NCI-H2029 (cell line): ENCODE measurements around the gene PTCH2.
A peak's percentile ranks its signal among the peaks of the same experiment; 100 is the strongest.
"Not testable (repeated sequence)": the region's sequence is repeated elsewhere in the genome, so short reads cannot be mapped to it uniquely, and the experiment has no call there.

ENCODE experiments used
- DNase-seq: peaks from one replicate; lab custom pipeline; 2025; lab: John Stamatoyannopoulos, UW

The PTCH2 gene

DNA sequence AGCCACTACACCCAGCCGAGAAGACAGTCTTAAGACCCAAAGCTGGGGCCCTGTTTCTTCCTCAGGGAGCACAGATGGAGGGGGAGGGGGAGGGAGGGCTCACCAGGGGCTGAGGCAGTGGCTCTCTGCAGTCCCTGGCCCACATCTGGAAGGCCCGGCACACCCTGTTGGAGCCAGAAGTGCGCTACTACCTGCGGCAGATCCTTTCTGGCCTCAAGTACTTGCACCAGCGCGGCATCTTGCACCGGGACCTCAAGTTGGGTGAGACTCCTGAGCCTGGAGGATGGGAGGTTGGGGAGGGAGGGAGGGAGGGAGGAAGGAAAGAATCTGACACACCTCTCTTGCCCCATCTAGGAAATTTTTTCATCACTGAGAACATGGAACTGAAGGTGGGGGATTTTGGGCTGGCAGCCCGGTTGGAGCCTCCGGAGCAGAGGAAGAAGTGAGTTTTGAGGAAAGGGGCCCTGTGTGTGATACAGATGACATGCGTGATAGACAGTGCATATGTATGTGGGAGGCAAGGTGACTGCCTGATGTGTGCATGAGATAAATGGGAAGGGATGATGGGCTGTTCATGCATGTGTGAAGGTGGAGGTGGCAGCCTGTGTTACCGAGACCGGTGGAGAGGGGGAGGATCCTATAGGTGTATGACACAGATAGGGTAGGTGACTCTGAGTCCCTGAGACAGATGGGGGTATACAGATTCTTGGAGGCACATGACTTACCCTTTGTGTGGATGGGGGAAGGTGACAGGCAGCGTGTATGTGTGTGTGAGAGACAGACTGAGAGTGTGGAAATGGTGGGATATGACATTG lies 41.4 kb downstream of the PTCH2 start:
- DNase-seq: no peak

DNA sequence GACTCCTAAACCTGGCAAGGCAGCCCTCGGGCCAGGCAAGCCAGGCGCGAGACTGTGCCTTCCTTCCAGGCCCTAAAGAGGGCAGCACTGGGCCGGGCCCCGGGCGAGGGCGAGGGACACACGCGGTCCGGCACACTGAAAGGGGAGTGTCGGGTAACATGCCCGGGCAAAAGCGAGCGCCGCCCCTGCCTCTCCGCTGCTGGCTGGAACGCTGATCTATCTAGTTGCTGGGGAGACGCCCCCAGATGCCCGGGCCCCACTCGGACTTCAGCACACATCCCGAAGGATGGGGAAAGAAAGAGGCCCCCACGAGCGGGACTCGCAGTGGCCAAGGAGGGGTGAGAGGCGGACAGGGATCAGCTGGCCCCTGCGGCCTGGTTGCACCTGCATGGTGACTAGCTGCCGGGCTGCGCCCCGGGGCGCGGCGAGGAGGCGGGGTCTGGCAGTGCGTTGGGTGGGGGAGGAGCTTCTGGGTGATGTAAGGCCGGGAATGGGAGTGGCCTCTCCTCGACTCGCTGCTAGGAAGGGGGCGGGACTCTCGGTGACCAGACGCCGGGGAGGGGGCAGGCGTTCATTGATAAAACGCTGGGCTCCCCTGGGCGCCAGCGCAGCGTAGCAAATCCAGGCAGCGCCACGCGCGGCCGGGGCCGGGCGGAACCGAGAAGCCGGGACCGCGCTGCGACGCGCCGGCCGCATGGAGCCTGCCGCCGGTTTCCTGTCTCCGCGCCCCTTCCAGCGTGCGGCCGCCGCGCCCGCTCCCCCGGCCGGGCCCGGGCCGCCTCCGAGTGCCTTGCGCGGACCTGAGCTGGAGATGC lies 43.1 kb downstream of the PTCH2 start, which contains the start of gene PLK3:
Gene PLK3 (plus strand): TSS at position 608 of the 815 bp plus-strand sequence. CDS start 87 bp downstream, at position 695.
- DNase-seq: peak; percentile 99

GRCh38 chr1:44798481-44799365 lies 44.3 kb downstream of the PTCH2 start:
- peak; percentile 75 for DNase-seq

GRCh38 chr1:44797886-44798285 lies 45.2 kb downstream of the PTCH2 start:
- not testable (repeated sequence) for DNase-seq

GRCh38 chr1:44792736-44793502 lies 50.1 kb downstream of the PTCH2 start:
- no peak for DNase-seq

- DNase-seq: no peak
Measured at GRCh38 chr1:44790968-44791801, 51.9 kb downstream of the PTCH2 start.

DNA sequence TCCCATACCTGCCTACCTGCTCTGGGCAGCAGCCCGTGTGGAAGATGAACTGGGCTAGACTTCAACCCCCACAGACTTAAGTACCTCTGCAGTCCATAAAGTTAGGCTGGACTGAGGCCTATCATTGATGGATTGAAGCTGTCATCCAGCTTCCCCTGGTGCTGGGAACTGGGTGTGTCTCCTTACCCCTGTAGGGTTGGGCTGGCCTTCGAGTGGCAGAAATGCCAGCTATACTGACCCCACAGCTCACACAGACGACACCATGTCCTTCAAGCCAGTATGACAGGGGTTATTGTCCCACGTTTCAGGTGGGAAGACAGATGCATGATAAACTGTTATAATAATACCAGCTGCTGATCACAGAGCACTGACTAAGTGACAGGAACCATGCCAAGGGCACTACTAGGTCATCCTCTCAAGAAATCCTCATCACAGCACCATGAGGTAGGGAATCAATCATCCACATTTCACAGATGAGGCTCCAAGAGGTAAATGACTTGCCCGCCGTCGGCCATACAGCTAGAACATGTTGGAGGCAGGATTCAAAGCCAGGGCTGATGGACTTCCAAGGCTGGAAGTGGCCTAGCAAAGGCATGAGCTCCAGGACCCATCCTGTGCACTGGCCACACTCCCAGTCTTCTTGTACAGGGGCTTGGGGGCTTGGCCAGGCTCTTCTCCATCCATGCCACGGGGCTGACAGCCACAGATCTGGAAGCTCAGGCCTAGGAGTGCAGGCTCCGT lies 54.8 kb downstream of the PTCH2 start, which contains the start of gene BEST4:
Gene BEST4 (minus strand): TSS at position 51 of the 741 bp plus-strand sequence. CDS start 465 bp downstream, outside the sequence.
- no peak for DNase-seq

GRCh38 chr1:44787506-44787905 lies 55.5 kb downstream of the PTCH2 start:
- no peak for DNase-seq

- DNase-seq: no peak
Measured at GRCh38 chr1:44786841-44787426, 56.1 kb downstream of the PTCH2 start.

DNA sequence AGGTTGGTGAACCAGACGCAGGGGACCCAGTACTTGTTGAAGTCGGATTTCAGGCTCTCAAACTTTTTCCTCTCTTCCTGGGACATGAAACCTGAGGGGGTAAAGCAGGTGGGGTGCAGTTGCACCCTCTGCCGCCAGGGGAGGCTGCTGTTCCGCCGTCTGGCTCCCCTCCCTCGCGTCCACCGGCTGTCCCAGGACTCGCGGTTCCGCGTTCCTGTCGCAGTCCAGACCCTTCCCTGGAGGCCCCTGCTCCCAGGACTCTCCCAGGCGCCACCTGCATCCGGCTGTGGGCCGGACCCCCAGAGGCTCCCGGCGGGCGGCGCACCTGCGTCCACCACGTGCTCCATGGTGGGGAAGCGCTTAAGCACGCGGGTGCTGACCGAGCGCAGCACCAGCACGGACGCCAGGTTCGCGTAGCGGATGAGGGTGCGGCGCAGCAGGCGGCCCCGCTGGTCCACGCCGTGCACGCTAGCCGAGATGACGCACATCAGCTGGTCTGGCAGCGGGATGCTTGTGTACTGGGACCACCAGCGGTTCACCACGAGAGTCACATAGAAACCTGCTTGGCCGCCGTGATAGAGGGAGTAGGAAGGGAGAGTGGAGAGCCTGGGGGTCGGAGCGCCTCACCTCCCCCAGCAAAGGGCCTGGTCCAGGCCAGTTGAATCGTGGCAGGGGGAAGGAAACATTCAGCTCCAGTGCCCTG lies 56.8 kb downstream of the PTCH2 start:
- DNase-seq: peak; percentile 32

DNA sequence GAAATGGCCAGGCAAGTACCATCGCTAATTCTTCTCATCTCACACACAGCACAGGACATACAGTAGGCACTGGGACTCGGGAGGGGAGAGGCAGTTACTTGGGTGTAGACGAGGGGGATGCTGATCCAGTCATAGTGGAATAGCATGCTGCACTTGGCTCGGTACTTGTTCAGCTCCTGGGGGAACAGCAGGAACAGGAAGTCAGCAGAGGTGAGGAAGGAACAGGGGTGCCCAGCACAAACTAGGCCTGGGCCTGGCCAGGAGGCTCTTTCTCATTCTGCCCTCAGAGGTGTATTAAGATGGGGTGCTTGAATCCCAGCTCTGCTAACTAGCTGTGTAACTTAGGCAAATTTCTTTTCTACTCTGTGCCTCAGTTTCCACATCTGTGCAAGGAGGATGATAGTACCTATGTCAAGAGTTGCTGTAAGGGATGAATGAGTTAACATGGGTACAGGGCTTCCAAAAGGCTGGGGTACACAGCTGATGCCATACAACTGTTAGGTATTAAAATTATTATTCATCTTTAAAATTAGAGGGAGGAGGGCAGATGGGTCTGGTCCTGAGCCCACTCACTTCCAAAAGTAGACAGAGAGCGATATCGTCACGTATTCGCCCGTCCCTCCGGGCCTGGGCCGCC lies 57.4 kb downstream of the PTCH2 start:
- DNase-seq: no peak

DNA sequence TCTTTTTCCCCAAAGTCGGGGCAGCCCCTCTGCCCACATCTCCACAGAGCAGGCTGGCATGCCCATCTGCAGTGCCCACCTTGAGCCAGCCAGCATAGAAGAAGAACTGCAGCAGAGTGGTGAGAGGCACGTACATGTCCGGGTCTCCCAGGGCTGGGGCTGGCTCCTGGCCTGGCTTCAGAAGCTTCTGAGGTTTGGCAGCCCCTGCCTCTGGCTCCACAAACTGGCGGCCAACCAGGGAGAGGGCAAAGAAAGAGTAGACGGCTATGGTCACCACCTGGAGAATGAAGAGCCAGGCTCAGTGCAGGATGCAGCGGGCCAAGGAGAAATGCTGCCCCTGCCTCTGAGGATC lies 58.0 kb downstream of the PTCH2 start:
- DNase-seq: no peak

- DNase-seq: no peak
Measured at GRCh38 chr1:44784094-44785028, 58.7 kb downstream of the PTCH2 start.

- no peak for DNase-seq
Measured at GRCh38 chr1:44783697-44784093, 59.4 kb downstream of the PTCH2 start.

DNA sequence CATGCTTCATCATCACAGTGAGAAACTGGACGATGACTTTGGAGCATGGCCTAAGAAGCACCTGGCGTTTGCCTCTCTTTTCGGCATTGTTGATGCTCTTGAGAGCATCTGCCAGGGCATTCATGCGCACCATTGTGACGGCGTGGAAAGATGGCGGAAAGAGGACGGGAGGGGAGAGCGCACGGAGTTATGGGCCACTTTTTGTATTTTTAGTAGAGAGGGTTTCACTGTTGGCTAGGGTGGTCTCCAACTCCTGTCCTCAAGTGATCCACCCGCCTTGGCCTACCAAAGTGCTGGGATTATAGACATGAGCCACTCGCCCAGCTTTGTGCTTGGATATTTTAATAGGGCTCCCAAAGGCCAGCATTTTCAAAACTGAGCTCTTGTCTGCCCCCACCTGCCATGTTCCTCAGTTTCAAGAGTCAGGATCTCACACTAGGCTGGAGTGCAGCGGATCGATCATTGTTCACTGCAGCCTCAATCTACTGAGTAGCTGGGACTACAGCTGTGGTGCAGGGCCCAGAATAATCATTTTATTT lies 62.4 kb downstream of the PTCH2 start:
- DNase-seq: no peak

GRCh38 chr1:44778705-44779576 lies 64.1 kb downstream of the PTCH2 start:
- DNase-seq: no peak
